IMR-90 (cell line): ENCODE data around the gene TMEM221. TPM values are rescaled to one million over a fixed set of nuclear protein-coding genes. Genes with fewer than 3 reads are reported as not detected.
A peak's percentile ranks its signal among the peaks of the same experiment; 100 is the strongest.

ENCODE experiments used
- ATAC-seq: fragments of 200-7000 bp; cut with Tn5 transposase; 2 replicates; pipeline ENCODE4 v1.9.1; 2020; ENCODE audit warnings: low read depth, mild to moderate bottlenecking, moderate library complexity
- Bru-seq: library from RNA; stranded (reverse); fragments of 400-500 nt; gene quantifications from one replicate; lab custom pipeline; 2021; lab: Mats Ljungman, UMichigan
- BruChase-seq, 2 experiments: library from RNA; stranded (reverse); fragments of 400-500 nt; gene quantifications; one replicate each; lab custom pipeline; 2021; lab: Mats Ljungman, UMichigan
- BruUV-seq: library from RNA; stranded (reverse); fragments of 400-500 nt; replicated peaks from 2 replicates; lab custom pipeline; 2021; lab: Mats Ljungman, UMichigan
- CTCF ChIA-PET: fragments of 300-600 bp; formaldehyde crosslinking; extraction: SDS; loops from one replicate; lab custom pipeline; 2021; ENCODE audit warnings: antibody characterized with exemption; lab: Yijun Ruan, JAX
- POLR2A ChIA-PET: fragments of 300-600 bp; sonication (Branson Sonifier 250); formaldehyde crosslinking; loops from one replicate; lab custom pipeline; 2022; ENCODE audit warnings: antibody characterized with exemption; ENCODE audit not compliant: unreplicated experiment; lab: Charles Lee
- DNase-seq: peaks from one replicate; pipeline ENCODE4 v3.0.0; 2013
- H2AFZ ChIP-seq: replicated peaks from 2 replicates; pipeline ENCODE3; 2013; ENCODE audit warnings: low read length, mild to moderate bottlenecking; ENCODE audit not compliant: poor library complexity
- H2AK5ac ChIP-seq: 2 replicates; pipeline ENCODE4 v1.6.1; 2013; ENCODE audit warnings: low read depth, low read length, inconsistent platforms
- H2AK9ac ChIP-seq: replicated peaks from 2 replicates; pipeline ENCODE3; 2013; ENCODE audit warnings: mild to moderate bottlenecking, low read depth, low read length, moderate library complexity; ENCODE audit not compliant: poor library complexity
- H2BK120ac ChIP-seq: 2 replicates; pipeline ENCODE4 v1.6.1; 2013; ENCODE audit warnings: low read depth, low read length, inconsistent platforms
- H2BK15ac ChIP-seq: 3 replicates; pipeline ENCODE4 v1.6.1; 2013; ENCODE audit warnings: low read depth, low read length, inconsistent platforms
- H2BK20ac ChIP-seq: 2 replicates; pipeline ENCODE4 v1.6.1; 2013; ENCODE audit warnings: low read depth, mild to moderate bottlenecking, inconsistent platforms, low read length, moderate library complexity
- H2BK5ac ChIP-seq: 2 replicates; pipeline ENCODE4 v1.6.1; 2013; ENCODE audit warnings: mild to moderate bottlenecking, low read depth, low read length, inconsistent platforms; ENCODE audit not compliant: poor library complexity, severe bottlenecking
- H3K14ac ChIP-seq: replicated peaks from 2 replicates; pipeline ENCODE4 v1.6.1; 2013; ENCODE audit warnings: low read depth, low read length, inconsistent platforms
- H3K18ac ChIP-seq: 2 replicates; pipeline ENCODE4 v1.6.1; 2013; ENCODE audit warnings: low read depth, low read length, control low read depth
- H3K23ac ChIP-seq: 2 replicates; pipeline ENCODE4 v1.6.1; 2013; ENCODE audit warnings: low read depth, low read length, inconsistent platforms
- H3K27ac ChIP-seq: 2 replicates; pipeline ENCODE4 v1.5.1; 2013; ENCODE audit warnings: mild to moderate bottlenecking, control low read depth, low read length; ENCODE audit not compliant: insufficient read depth
- H3K27me3 ChIP-seq: 2 replicates; pipeline ENCODE4 v1.6.1; 2013; ENCODE audit warnings: low read length; ENCODE audit not compliant: control insufficient read depth, insufficient read depth
- H3K36me3 ChIP-seq: 2 replicates; pipeline ENCODE4 v1.6.1; 2013; ENCODE audit warnings: low read length, mixed read lengths; ENCODE audit not compliant: control insufficient read depth, insufficient read depth
- H3K4ac ChIP-seq: 2 replicates; pipeline ENCODE4 v1.6.1; 2013; ENCODE audit warnings: low read depth, low read length, inconsistent platforms
- H3K4me1 ChIP-seq: 2 replicates; pipeline ENCODE4 v1.6.1; 2013; ENCODE audit warnings: low read length, mixed read lengths; ENCODE audit not compliant: control insufficient read depth, insufficient read depth
- H3K4me2 ChIP-seq: 2 replicates; pipeline ENCODE4 v1.6.1; 2013; ENCODE audit warnings: low read depth, mild to moderate bottlenecking, control low read depth, low read length, moderate library complexity
- H3K4me3 ChIP-seq: 2 replicates; pipeline ENCODE4 v1.5.1; 2013; ENCODE audit warnings: low read depth, mild to moderate bottlenecking, control low read depth, low read length, moderate library complexity; ENCODE audit not compliant: insufficient read depth
- H3K56ac ChIP-seq: 2 replicates; pipeline ENCODE4 v1.6.1; 2013; ENCODE audit warnings: low read length, inconsistent platforms; ENCODE audit not compliant: insufficient read depth; ENCODE audit errors: extremely low read depth
- H3K79me1 ChIP-seq, 2 experiments: 2 replicates each; pipeline ENCODE4 v1.6.1; 2013; ENCODE audit warnings: low read length in 2 of 2, inconsistent platforms in 1 of 2, low read depth in 1 of 2
- H3K9ac ChIP-seq: 2 replicates; pipeline ENCODE4 v1.6.1; 2013; ENCODE audit warnings: low read depth, low read length, control low read depth
- H3K9me1 ChIP-seq: 2 replicates; pipeline ENCODE4 v1.6.1; 2013; ENCODE audit warnings: low read length, inconsistent platforms; ENCODE audit not compliant: insufficient read depth
- H3K9me3 ChIP-seq: 2 replicates; pipeline ENCODE4 v1.6.1; 2013; ENCODE audit warnings: low read length; ENCODE audit not compliant: control insufficient read depth, insufficient read depth
- H4K20me1 ChIP-seq: 2 replicates; pipeline ENCODE4 v1.6.1; 2013; ENCODE audit warnings: low read length, inconsistent platforms; ENCODE audit not compliant: insufficient read depth
- H4K5ac ChIP-seq: 2 replicates; pipeline ENCODE4 v1.6.1; 2013; ENCODE audit warnings: mild to moderate bottlenecking, low read depth, low read length, control low read depth
- H4K8ac ChIP-seq, 2 experiments: 2 replicates each; pipeline ENCODE4 v1.6.1; 2013; ENCODE audit warnings: low read depth in 2 of 2, low read length in 2 of 2, control low read depth in 1 of 2, inconsistent platforms in 1 of 2
- H4K91ac ChIP-seq: 2 replicates; pipeline ENCODE4 v1.6.1; 2013; ENCODE audit warnings: low read depth, low read length, inconsistent platforms; ENCODE audit not compliant: insufficient read depth
- CHD1 ChIP-seq: IDR thresholded peaks from 2 replicates; pipeline ENCODE4 v1.6.1; 2012; ENCODE audit warnings: low read depth, low read length, improper control_type of control experiment
- CTCF ChIP-seq: conservative IDR thresholded peaks from 2 replicates; pipeline ENCODE4 v1.5.1; 2012; ENCODE audit warnings: mild to moderate bottlenecking, low read depth, low read length, improper control_type of control experiment
- ELK1 ChIP-seq: fragments of 150-350 bp; IDR thresholded peaks from 2 replicates; pipeline ENCODE4 v1.6.1; 2016; ENCODE audit warnings: low read depth, mild to moderate bottlenecking, low read length, moderate library complexity, borderline replicate concordance
- FOS ChIP-seq: fragments of 150-350 bp; IDR thresholded peaks from 2 replicates; pipeline ENCODE4 v1.6.1; 2016; ENCODE audit warnings: low read depth, low read length
- MAFK ChIP-seq: IDR thresholded peaks from 2 replicates; pipeline ENCODE4 v1.6.1; 2012; ENCODE audit warnings: low read depth, low read length, improper control_type of control experiment
- MXI1 ChIP-seq: IDR thresholded peaks from 2 replicates; pipeline ENCODE4 v1.6.1; 2012; ENCODE audit warnings: low read depth, mild to moderate bottlenecking, low read length, moderate library complexity, borderline replicate concordance
- NFE2L2 ChIP-seq: fragments of 150-350 bp; IDR thresholded peaks from 2 replicates; pipeline ENCODE4 v1.6.1; 2016; ENCODE audit warnings: low read depth, mild to moderate bottlenecking, low read length
- POLR2A ChIP-seq: IDR thresholded peaks from 2 replicates; pipeline ENCODE4 v1.6.1; 2012; ENCODE audit warnings: mild to moderate bottlenecking, low read depth, low read length
- RAD21 ChIP-seq: IDR thresholded peaks from 2 replicates; pipeline ENCODE4 v1.6.1; 2012; ENCODE audit warnings: low read length, improper control_type of control experiment
- RCOR1 ChIP-seq: IDR thresholded peaks from 2 replicates; pipeline ENCODE4 v1.6.1; 2012; ENCODE audit warnings: mild to moderate bottlenecking, low read length, improper control_type of control experiment; ENCODE audit not compliant: insufficient replicate concordance
- RFX5 ChIP-seq: IDR thresholded peaks from 2 replicates; pipeline ENCODE4 v1.8.0; 2012; ENCODE audit warnings: low read depth, mild to moderate bottlenecking, low read length, moderate library complexity
- USF2 ChIP-seq: fragments of 150-350 bp; IDR thresholded peaks from 2 replicates; pipeline ENCODE4 v1.6.1; 2017; ENCODE audit warnings: mild to moderate bottlenecking, antibody characterized with exemption, low read length, low read depth
- WGBS, 2 experiments: methylation state at CpG; one replicate each; pipeline versions ENCODE4 v1.1.5 to v1.1.7; 2013; ENCODE audit warnings: missing lambda C conversion rate in 2 of 2; ENCODE audit not compliant: insufficient read length in 1 of 2; ENCODE audit errors: extremely low coverage in 2 of 2; 5-methylcytosine and 5-hydroxymethylcytosine counted together
- dilution Hi-C: fragments of 300-500 bp; cut with HindIII; formaldehyde crosslinking; loops from one replicate; pipeline ENCODE4 v1.14.3; 2018; ENCODE audit warnings: low sequenced_read_pairs; ENCODE audit not compliant: unreplicated experiment
- in situ Hi-C: fragments of 300-500 bp; cut with MboI; formaldehyde crosslinking; loops from 3 replicates; pipeline ENCODE4 v1.14.3; 2019; ENCODE audit warnings: low sequenced_read_pairs, inconsistent platforms, mixed read lengths
- intact Hi-C: fragments of 100-400 bp; cut with micrococcal nuclease; formaldehyde crosslinking; loops from 2 replicates; pipeline ENCODE4 v1.10.0; 2022
- long read RNA-seq: library from polyadenylated mRNA; unstranded; transcript quantifications from one replicate; pipeline ENCODE4 v2.0.0, GENCODE V29; 2021; ENCODE audit not compliant: unreplicated experiment
- polyA plus RNA-seq, 3 experiments: library from polyadenylated mRNA; depleted of rRNA; stranded (reverse); fragments of >200 nt; gene quantifications; 2 replicates each; pipeline ENCODE4 v1.2.3, GENCODE V29; 2012; ENCODE audit warnings: low replicate concordance in 1 of 3
- total RNA-seq: library from RNA; depleted of rRNA; stranded (reverse); fragments of >200 nt; gene quantifications from 2 replicates; pipeline ENCODE4 v1.2.3, GENCODE V29; 2012; rRNA removed

TMEM221 gene
- total RNA-seq, result not detected in 2 replicates
- 0.06 and 0.12 TPM in 2 replicates for polyA plus RNA-seq (2012; rRNA removed)
- polyA plus RNA-seq (2012; cell fraction: cytosol; rRNA removed), result 0.08 and 0.11 TPM in 2 replicates
- polyA plus RNA-seq (2012; cell fraction: nucleus; rRNA removed; ENCODE audit: low replicate concordance), result 0.04 and 0.11 TPM in 2 replicates
- percentile 13 among the genes with signal in this experiment for Bru-seq, nascent RNA
- BruChase-seq, experiment 1, labeled RNA remaining after a 6-hour chase, result percentile 21 among the genes with signal in this experiment
- not detected for BruChase-seq, experiment 2, labeled RNA remaining after a 2-hour chase
- long read RNA-seq, partial matches to known transcripts, result 0 of 1 reads
- long read RNA-seq, other reads (novel, unspliced or antisense), result 0 of 1 reads

GRCh38 chr19:17448131-17448967 lies at the start of gene TMEM221:
TSS of gene TMEM221 (minus strand) at chr19:17448668. CDS start at chr19:17448462, 206 bp downstream.
- H3K4me1 ChIP-seq, result no peaks in the 10 kb centered on the region
- peak within 1 kb of the TSS; percentile 55 for H2AK9ac ChIP-seq
- no peak within 1 kb of the TSS for H2BK15ac ChIP-seq
- no peak within 1 kb of the TSS for H4K5ac ChIP-seq
- no peaks in the 10 kb centered on the region for H3K9me1 ChIP-seq
- peak within 1 kb of the TSS; percentile 50; the same call in 1 of the 2 replicates for H3K4me2 ChIP-seq
- no peak within 1 kb of the TSS for H3K14ac ChIP-seq
- H3K18ac ChIP-seq, result no peak within 1 kb of the TSS
- no peak within 1 kb of the TSS for H3K56ac ChIP-seq
- no peak within 1 kb of the TSS for H3K9ac ChIP-seq
- intact Hi-C loops (no loop called here), in situ Hi-C loops (no loop called here), dilution Hi-C loops (no loop called here)
- H2BK5ac ChIP-seq, result no peak within 1 kb of the TSS
- H3K36me3 ChIP-seq, result no peaks in the 10 kb centered on the region
- peak within 1 kb of the TSS; percentile 80 for H2AFZ ChIP-seq
- no peak within 1 kb of the TSS for H4K91ac ChIP-seq
- H3K27me3 ChIP-seq, result peaks cover 12% of the 10 kb centered on the region
- no TSS peak for BruUV-seq
- H3K79me1 ChIP-seq, result no peaks in the 10 kb centered on the region
- H3K9me3 ChIP-seq, result no peaks in the 10 kb centered on the region
- CTCF ChIA-PET, result interaction anchor here (0.7 to 1.0 kb wide), 3 partner anchors 17 to 1792 kb away, joined by 3 to 4 read pairs (median 3); no protein-coding TSS in a partner anchor
- no peak for DNase-seq
- no peak within 1 kb of the TSS for H3K23ac ChIP-seq
- no peak within 1 kb of the TSS for H3K4ac ChIP-seq
- H4K20me1 ChIP-seq, result no peaks in the 10 kb centered on the region; the same call in 1 of the 2 replicates
- 3% methylated on average over 11 of the region's 81 CpGs; no CpG with 5 or more reads in 1 of the 2 experiments for WGBS, 2 experiments
- H3K27ac ChIP-seq, result no peak within 1 kb of the TSS
- H2AK5ac ChIP-seq, result no peak within 1 kb of the TSS
- no peak within 1 kb of the TSS for H2BK20ac ChIP-seq
- H3K4me3 ChIP-seq, result peak within 1 kb of the TSS; percentile 30
- H2BK120ac ChIP-seq, result no peak within 1 kb of the TSS
- POLR2A ChIA-PET, result no interaction called here
- peak; percentile 93 for ATAC-seq
- no peak within 1 kb of the TSS for H4K8ac ChIP-seq
- TF ChIP-seq CTCF, result peak; percentile 55
- no peak for TF ChIP-seq MAFK
- no peak for TF ChIP-seq NFE2L2
- TF ChIP-seq ELK1, result no peak
- TF ChIP-seq RAD21, result peak; percentile 17; the same call in 1 of the 2 replicates
- no peak for TF ChIP-seq RCOR1
- no peak for TF ChIP-seq CHD1
- no peak for TF ChIP-seq FOS
- no peak for TF ChIP-seq RFX5
- TF ChIP-seq USF2, result no peak
- no peak for TF ChIP-seq MXI1
- TF ChIP-seq POLR2A, result no peak
